Tibial nerve (tissue), 4 donors: ENCODE data around the gene UBE2F. TPM values are rescaled to one million over a fixed set of nuclear protein-coding genes. Genes with fewer than 3 reads are reported as not detected.
"Not testable (repeated sequence)": the region's sequence is repeated elsewhere in the genome, so short reads cannot be mapped to it uniquely, and the experiment has no call there.

Experiments used
- DNase-seq, 2 donors: peaks; one replicate each; pipeline ENCODE4 v3.0.0-alpha.2; 2019; ENCODE audit warnings: low spot score in 2 of 2
- H3K27ac ChIP-seq, 4 donors: fragments of 200-600 bp; sonication (generic) in 3 of 4; one replicate each; pipeline ENCODE4 v1.5.1; 2017 to 2019; ENCODE audit warnings: mild to moderate bottlenecking in 1 of 4
- H3K27me3 ChIP-seq, 2 donors: fragments of 200-600 bp; sonication (generic) in 1 of 2; one replicate each; pipeline versions ENCODE4 v1.5.1 to v1.6.0; 2017 to 2019
- H3K36me3 ChIP-seq, 3 donors: fragments of 200-600 bp; sonication (generic); one replicate each; pipeline ENCODE4 v1.5.1; 2018 to 2019
- H3K4me1 ChIP-seq, 4 donors: fragments of 200-600 bp; sonication (generic) in 3 of 4; one replicate each; pipeline ENCODE4 v1.5.1; 2017 to 2019
- H3K4me3 ChIP-seq, 4 donors: fragments of 200-600 bp; sonication (generic) in 3 of 4; one replicate each; pipeline ENCODE4 v1.5.1; 2017 to 2019; ENCODE audit warnings: mild to moderate bottlenecking in 1 of 4, moderate library complexity in 1 of 4
- H3K9me3 ChIP-seq, 4 donors: fragments of 200-600 bp; sonication (generic) in 3 of 4; one replicate each; pipeline ENCODE4 v1.5.1; 2017 to 2019
- EP300 ChIP-seq, 2 donors: sonication (generic); formaldehyde crosslinking; IDR thresholded peaks; one replicate each; pipeline ENCODE4 v1.6.1; 2017; ENCODE audit warnings: antibody characterized with exemption in 2 of 2, mild to moderate bottlenecking in 1 of 2
- POLR2A ChIP-seq, 2 donors: fragments of 450-650 bp; IDR thresholded peaks; one replicate each; pipeline ENCODE4 v1.6.1; 2017; ENCODE audit warnings: antibody characterized with exemption in 2 of 2, mild to moderate bottlenecking in 2 of 2, moderate library complexity in 2 of 2
- WGBS, 2 donors: methylation state at CpG; one replicate each; pipeline ENCODE4 v1.1.5; 2018; 5-methylcytosine and 5-hydroxymethylcytosine counted together
- total RNA-seq, 4 donors: library from RNA; depleted of rRNA; stranded (reverse); fragments of >200 nt; gene quantifications; one replicate each; pipeline ENCODE4 v1.1.0, GENCODE V29; 2016
- TF ChIP-seq, protein P1 (sequence below), 5 experiments: fragments of 200-600 bp in 3 of 5; fragments of 450-650 bp in 2 of 5; sonication (generic) in 3 of 5; IDR thresholded peaks; one replicate each; pipeline ENCODE4 v1.5.1; 2016 to 2019; ENCODE audit warnings: antibody characterized with exemption in 5 of 5, mild to moderate bottlenecking in 3 of 5, moderate library complexity in 2 of 5

Gene UBE2F
- total RNA-seq, 4 donors from 2014 or later, result 35.1 to 73.8 (median 41.2) TPM

GRCh38 chr2:237962432-237963084, 4.3 kb upstream of the UBE2F start:
- Histone ChIP-seq H3K4me3 (no peak overlapping the region), H3K9me3 (peaks cover 0 to 15% (median 0%) of the 10 kb centered on the region in 4 donors), H3K27me3 (no peaks in the 10 kb centered on the region), H3K4me1 (peaks cover 0 to 10% (median 5%) of the 10 kb centered on the region in 4 donors), H3K27ac (no peak overlapping the region), H3K36me3 (no peaks in the 10 kb centered on the region)
- no peak for DNase-seq
- WGBS, 2 donors, result 81 to 84% methylated on average over 5 of the region's 5 CpGs
- TF ChIP-seq, protein P1, sequence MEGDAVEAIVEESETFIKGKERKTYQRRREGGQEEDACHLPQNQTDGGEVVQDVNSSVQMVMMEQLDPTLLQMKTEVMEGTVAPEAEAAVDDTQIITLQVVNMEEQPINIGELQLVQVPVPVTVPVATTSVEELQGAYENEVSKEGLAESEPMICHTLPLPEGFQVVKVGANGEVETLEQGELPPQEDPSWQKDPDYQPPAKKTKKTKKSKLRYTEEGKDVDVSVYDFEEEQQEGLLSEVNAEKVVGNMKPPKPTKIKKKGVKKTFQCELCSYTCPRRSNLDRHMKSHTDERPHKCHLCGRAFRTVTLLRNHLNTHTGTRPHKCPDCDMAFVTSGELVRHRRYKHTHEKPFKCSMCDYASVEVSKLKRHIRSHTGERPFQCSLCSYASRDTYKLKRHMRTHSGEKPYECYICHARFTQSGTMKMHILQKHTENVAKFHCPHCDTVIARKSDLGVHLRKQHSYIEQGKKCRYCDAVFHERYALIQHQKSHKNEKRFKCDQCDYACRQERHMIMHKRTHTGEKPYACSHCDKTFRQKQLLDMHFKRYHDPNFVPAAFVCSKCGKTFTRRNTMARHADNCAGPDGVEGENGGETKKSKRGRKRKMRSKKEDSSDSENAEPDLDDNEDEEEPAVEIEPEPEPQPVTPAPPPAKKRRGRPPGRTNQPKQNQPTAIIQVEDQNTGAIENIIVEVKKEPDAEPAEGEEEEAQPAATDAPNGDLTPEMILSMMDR (IDR thresholded peaks at IDR 0.05), result no peak
- TF ChIP-seq EP300 (IDR thresholded peaks at IDR 0.05) (no peak), POLR2A (IDR thresholded peaks at IDR 0.05) (no peak)

DNA sequence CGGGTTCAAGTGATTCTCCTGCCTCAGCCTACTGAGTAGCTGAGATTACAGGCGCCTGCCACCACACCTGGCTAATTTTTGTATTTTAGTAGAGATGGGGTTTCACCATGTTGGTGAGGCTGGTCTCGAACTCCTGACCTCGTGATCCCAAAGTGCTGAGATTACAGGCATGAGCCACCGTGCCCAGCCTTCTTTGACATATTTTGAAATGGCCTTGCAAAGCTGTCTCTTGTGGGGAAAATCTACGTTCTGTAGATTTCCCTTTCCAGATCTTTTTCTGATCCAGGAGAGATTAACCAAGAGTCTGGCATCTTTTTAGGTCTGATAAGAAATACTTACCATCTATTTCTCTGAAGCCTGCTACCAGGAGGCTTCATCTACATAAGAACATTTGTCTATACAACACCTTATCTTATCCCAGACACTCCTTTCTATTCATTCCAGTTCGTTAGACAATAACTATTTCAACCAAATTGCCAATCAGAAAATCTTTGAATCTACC, 3.3 kb upstream of the UBE2F start:
- not testable (repeated sequence) for H3K4me3 ChIP-seq, DNase-seq, H3K27me3 ChIP-seq, H3K27ac ChIP-seq, H3K36me3 ChIP-seq
- 85 to 91% methylated on average over 7 of the region's 7 CpGs for WGBS, 2 donors
- peaks cover 0 to 20% (median 15%) of the 10 kb centered on the region in 4 donors for H3K4me1 ChIP-seq
- H3K9me3 ChIP-seq, result peaks cover 0 to 15% (median 0%) of the 10 kb centered on the region in 4 donors

GRCh38 chr2:237964194-237964577, 2.6 kb upstream of the UBE2F start:
- peaks cover 0 to 15% (median 0%) of the 10 kb centered on the region in 4 donors for H3K9me3 ChIP-seq
- 78 to 79% methylated on average over 7 of the region's 7 CpGs for WGBS, 2 donors
- DNase-seq, result no peak
- H3K27ac ChIP-seq, result no peak overlapping the region
- TF ChIP-seq, protein P1 (IDR thresholded peaks at IDR 0.05), result no peak
- TF ChIP-seq EP300 (IDR thresholded peaks at IDR 0.05), result no peak
- no peak for TF ChIP-seq POLR2A (IDR thresholded peaks at IDR 0.05)
- no peaks in the 10 kb centered on the region for H3K27me3 ChIP-seq
- H3K4me3 ChIP-seq, result no peak overlapping the region
- H3K4me1 ChIP-seq, result peaks cover 0 to 26% (median 21%) of the 10 kb centered on the region in 4 donors
- no peaks in the 10 kb centered on the region for H3K36me3 ChIP-seq

GRCh38 chr2:237964578-237965404, 2.0 kb upstream of the UBE2F start:
- WGBS, 2 donors, result 86 to 91% methylated on average over 11 of the region's 11 CpGs
- no peak overlapping the region for H3K27ac ChIP-seq
- H3K4me3 ChIP-seq, result no peak overlapping the region
- peaks cover 0 to 32% (median 26%) of the 10 kb centered on the region in 4 donors for H3K4me1 ChIP-seq
- no peak for DNase-seq
- H3K9me3 ChIP-seq, result peaks cover 0 to 15% (median 0%) of the 10 kb centered on the region in 4 donors
- TF ChIP-seq, protein P1 (IDR thresholded peaks at IDR 0.05), result no peak
- TF ChIP-seq POLR2A (IDR thresholded peaks at IDR 0.05), result no peak
- H3K27me3 ChIP-seq, result no peaks in the 10 kb centered on the region
- H3K36me3 ChIP-seq, result no peaks in the 10 kb centered on the region

DNA sequence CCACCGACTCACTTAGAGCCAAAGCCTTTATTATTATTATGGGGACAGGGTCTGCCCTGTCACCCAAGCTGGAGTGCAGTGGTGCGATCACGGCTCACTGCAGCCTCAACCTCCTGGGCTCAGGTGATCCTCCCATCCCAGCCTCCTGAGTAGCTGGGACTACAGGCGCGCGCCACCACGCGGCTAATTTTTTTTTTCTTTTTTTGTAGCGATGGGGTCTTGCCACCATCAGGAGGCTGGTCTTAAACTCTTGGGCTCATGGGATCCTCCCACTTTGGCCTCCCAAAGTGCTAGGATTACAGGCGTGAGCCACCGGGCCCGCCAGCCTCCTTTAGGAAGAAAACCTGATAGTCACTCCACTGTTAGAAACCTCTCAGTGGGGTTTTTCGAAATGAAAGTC, 970 bp upstream of the UBE2F start:
- Histone ChIP-seq H3K4me1 (peaks cover 0 to 42% (median 28%) of the 10 kb centered on the region in 4 donors), H3K4me3 (peak overlapping the region; percentile 51 to 88 (median 64)), H3K9me3 (peaks cover 0 to 15% (median 0%) of the 10 kb centered on the region in 4 donors), H3K27ac (peak overlapping the region in 1 of 4 donors; percentile 56)
- H3K27me3 ChIP-seq, DNase-seq, H3K36me3 ChIP-seq: not testable (repeated sequence)
- WGBS, 2 donors, result 84 to 85% methylated on average over 13 of the region's 13 CpGs

GRCh38 chr2:237966250-237966564, 607 bp upstream of the UBE2F start:
- H3K4me1 ChIP-seq, result peaks cover 0 to 42% (median 28%) of the 10 kb centered on the region in 4 donors
- H3K27me3 ChIP-seq, result no peaks in the 10 kb centered on the region
- no peak for DNase-seq
- H3K27ac ChIP-seq, result peak overlapping the region in 3 of 4 donors; percentile 56 to 77 (median 65)
- peaks cover 0 to 15% (median 0%) of the 10 kb centered on the region in 4 donors for H3K9me3 ChIP-seq
- peak overlapping the region; percentile 51 to 88 (median 64) for H3K4me3 ChIP-seq
- TF ChIP-seq, protein P1 (IDR thresholded peaks at IDR 0.05), result no peak
- no peaks in the 10 kb centered on the region for H3K36me3 ChIP-seq
- WGBS, 2 donors, result 5 to 7% methylated on average over 15 of the region's 15 CpGs
